Astrocyte of the spinal cord (primary cell): ENCODE data around the gene SHLD1.

Experiments
- DNase-seq: peaks from one replicate; pipeline ENCODE4 v3.0.0; 2011; ENCODE audit warnings: low read depth, low spot score
- H3K4me3 ChIP-seq: 2 replicates; pipeline ENCODE4 v1.5.1; 2011; ENCODE audit warnings: low read depth, mild to moderate bottlenecking, low read length, moderate library complexity
- CTCF ChIP-seq: IDR thresholded peaks from 2 replicates; pipeline ENCODE4 v1.5.1; 2012; ENCODE audit warnings: low read depth, mild to moderate bottlenecking, low read length, inconsistent platforms
- in situ Hi-C: cut with HindIII; loops from 2 replicates; pipeline ENCODE4 v1.10.0; 2017; ENCODE audit warnings: low sequenced_read_pairs

SHLD1 gene

GRCh38 chr20:5825130-5825719 lies 75.0 kb downstream of the SHLD1 start:
- TF ChIP-seq CTCF = peak; percentile 10
- no peak for DNase-seq
- no peak overlapping the region for H3K4me3 ChIP-seq
- in situ Hi-C loops = no loop called here

- H3K4me3 ChIP-seq = no peak overlapping the region
- in situ Hi-C loops = no loop called here
- DNase-seq = no peak
- TF ChIP-seq CTCF = no peak
Measured at GRCh38 chr20:5827098-5827853, 77.1 kb downstream of the SHLD1 start.

- TF ChIP-seq CTCF = no peak
Measured at GRCh38 chr20:5827861-5828260, 77.7 kb downstream of the SHLD1 start.

GRCh38 chr20:5829241-5829809 lies 79.1 kb downstream of the SHLD1 start:
- in situ Hi-C loops = no loop called here

More at GRCh38 chr20:5827861-5828260, 77.7 kb downstream of the SHLD1 start:
- H3K4me3 ChIP-seq = no peak overlapping the region
- DNase-seq = no peak
- in situ Hi-C loops = no loop called here

GRCh38 chr20:5831539-5832237 lies 81.5 kb downstream of the SHLD1 start:
- TF ChIP-seq CTCF = no peak
- in situ Hi-C loops = no loop called here
- no peak for DNase-seq
- H3K4me3 ChIP-seq = no peak overlapping the region

More at GRCh38 chr20:5829241-5829809, 79.1 kb downstream of the SHLD1 start:
- no peak for TF ChIP-seq CTCF
- no peak overlapping the region for H3K4me3 ChIP-seq
- no peak for DNase-seq

GRCh38 chr20:5833309-5833941 lies 83.2 kb downstream of the SHLD1 start:
- no peak overlapping the region for H3K4me3 ChIP-seq
- no peak for TF ChIP-seq CTCF
- in situ Hi-C loops = no loop called here
- DNase-seq = no peak
